Sigmoid colon (tissue), 7 donors: Measurements from ENCODE around the gene PLXNA1. TPM values are rescaled to one million over a fixed set of nuclear protein-coding genes. Genes with fewer than 3 reads are reported as not detected.

ENCODE experiments used
- DNase-seq: peaks from one replicate; pipeline ENCODE4 v3.0.0-alpha.2; 2019
- H3K27ac ChIP-seq, 4 donors: fragments of 200-600 bp; sonication (generic); one replicate each; pipeline ENCODE4 v1.5.1; 2016 to 2019; ENCODE audit warnings: mild to moderate bottlenecking in 1 of 4
- H3K27me3 ChIP-seq, 3 donors: fragments of 200-600 bp; sonication (generic); one replicate each; pipeline ENCODE4 v1.5.1; 2019; ENCODE audit warnings: mild to moderate bottlenecking in 1 of 3
- H3K36me3 ChIP-seq, 4 donors: fragments of 200-600 bp; sonication (generic); one replicate each; pipeline ENCODE4 v1.5.1; 2016 to 2019
- H3K4me1 ChIP-seq, 4 donors: fragments of 200-600 bp; sonication (generic); one replicate each; pipeline ENCODE4 v1.5.1; 2017 to 2019
- H3K4me3 ChIP-seq, 4 donors: fragments of 200-600 bp; sonication (generic); one replicate each; pipeline ENCODE4 v1.5.1; 2017 to 2019; ENCODE audit warnings: mild to moderate bottlenecking in 2 of 4, moderate library complexity in 1 of 4
- H3K9me3 ChIP-seq, 4 donors: fragments of 200-600 bp in 3 of 4; sonication (generic) in 3 of 4; one replicate each; pipeline versions ENCODE4 v1.5.1 to v1.6.1; 2013 to 2019
- CTCF ChIP-seq, 4 experiments: fragments of 450-650 bp in 3 of 4; fragments of 200-600 bp in 1 of 4; IDR thresholded peaks; one replicate each; pipeline ENCODE4 v1.5.1; 2016 to 2019; ENCODE audit warnings: antibody characterized with exemption in 4 of 4, mild to moderate bottlenecking in 3 of 4, moderate library complexity in 2 of 4
- EP300 ChIP-seq, 4 donors: sonication (generic); formaldehyde crosslinking; IDR thresholded peaks; one replicate each; pipeline ENCODE4 v1.6.1; 2017; ENCODE audit warnings: antibody characterized with exemption in 4 of 4
- POLR2A ChIP-seq, 2 donors: fragments of 450-650 bp; IDR thresholded peaks; one replicate each; pipeline ENCODE4 v1.6.1; 2016; ENCODE audit warnings: antibody characterized with exemption in 2 of 2, mild to moderate bottlenecking in 2 of 2, moderate library complexity in 2 of 2
- POLR2AphosphoS5 ChIP-seq, 4 donors: sonication (generic); formaldehyde crosslinking; IDR thresholded peaks; one replicate each; pipeline ENCODE4 v1.6.1; 2017; ENCODE audit warnings: antibody characterized with exemption in 4 of 4
- WGBS, 2 donors: extraction: QIAGEN DNeasy Blood & Tissue Kit; methylation state at CpG; one replicate each; pipeline ENCODE4 v1.1.7; 2013; 5-methylcytosine and 5-hydroxymethylcytosine counted together
- intact Hi-C: fragments of 100-400 bp; cut with DNase I; formaldehyde crosslinking; loops from one replicate; pipeline ENCODE4 v1.15.1; 2023
- polyA plus RNA-seq, 3 donors: library from polyadenylated mRNA; stranded (reverse); fragments of 200-250 nt; gene quantifications; one replicate each; pipeline ENCODE4 v1.2.3, GENCODE V29; 2013
- total RNA-seq, 4 donors: library from RNA; depleted of rRNA; stranded (reverse); fragments of >200 nt; gene quantifications; one replicate each; pipeline ENCODE4 v1.1.0, GENCODE V29; 2016
- donor health status: healthy with polysubstance abuse.
- donor health status: Bipolar disorder and iron deficiency.
- donor health status: healthy.

PLXNA1 gene
- total and polyA plus RNA-seq, 7 donors, result 0.60 to 29.6 (median 8.2) TPM

- 71 to 75% methylated on average over 4 of the region's 4 CpGs for WGBS, 2 donors
- TF ChIP-seq POLR2AphosphoS5 (IDR thresholded peaks at IDR 0.05) (no peak), POLR2A (IDR thresholded peaks at IDR 0.05) (no peak), CTCF (IDR thresholded peaks at IDR 0.05) (no peak), EP300 (IDR thresholded peaks at IDR 0.05) (no peak)
- no peaks in the 10 kb centered on the region for H3K27me3 ChIP-seq
- H3K36me3 ChIP-seq, result peaks cover 0 to 30% (median 7%) of the 10 kb centered on the region in 4 donors
- H3K4me3 ChIP-seq, result no peak overlapping the region
- intact Hi-C loops, result loop anchor here (10.0 kb wide), 1 partner anchor 1068 kb away; the partner anchor contains the start of gene SEC61A1
- DNase-seq, result no peak
- peaks cover 0 to 33% (median 24%) of the 10 kb centered on the region in 4 donors for H3K4me1 ChIP-seq
- H3K9me3 ChIP-seq, result no peaks in the 10 kb centered on the region
- no peak overlapping the region for H3K27ac ChIP-seq
Measured at GRCh38 chr3:126987129-126987528, 4.2 kb downstream of the PLXNA1 start.

DNA sequence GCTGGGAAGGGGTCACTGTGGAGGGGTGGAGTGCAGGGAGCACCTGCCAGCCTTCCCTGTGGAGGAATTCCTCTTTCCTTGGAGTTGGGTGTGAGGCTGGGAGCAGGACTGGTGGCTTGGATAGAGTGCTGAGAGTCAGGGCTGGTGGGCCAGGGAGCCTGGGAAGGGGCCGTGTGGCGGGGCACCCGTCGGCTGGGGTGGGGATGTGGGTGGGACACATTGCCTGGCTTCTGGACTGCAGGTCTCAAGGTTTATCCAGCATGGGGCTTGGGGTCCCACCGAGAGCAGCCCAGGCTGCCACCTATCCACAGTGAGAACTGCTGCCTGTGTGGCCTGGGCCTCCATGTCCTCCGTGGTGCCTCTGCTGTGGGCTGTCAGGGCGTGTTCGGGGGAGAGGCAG, 4.7 kb downstream of the PLXNA1 start:
- Histone ChIP-seq H3K27ac (no peak overlapping the region), H3K4me1 (peaks cover 0 to 28% (median 19%) of the 10 kb centered on the region in 4 donors), H3K36me3 (peaks cover 0 to 30% (median 7%) of the 10 kb centered on the region in 4 donors), H3K9me3 (no peaks in the 10 kb centered on the region), H3K4me3 (no peak overlapping the region), H3K27me3 (no peaks in the 10 kb centered on the region)
- WGBS, 2 donors, result 87 to 91% methylated on average over 8 of the region's 8 CpGs
- TF ChIP-seq CTCF (IDR thresholded peaks at IDR 0.05), result no peak
- TF ChIP-seq POLR2AphosphoS5 (IDR thresholded peaks at IDR 0.05), result no peak
- TF ChIP-seq POLR2A (IDR thresholded peaks at IDR 0.05), result no peak
- no peak for TF ChIP-seq EP300 (IDR thresholded peaks at IDR 0.05)
- DNase-seq, result no peak
- intact Hi-C loops, result loop anchor here (10.0 kb wide), 1 partner anchor 1067 kb away; the partner anchor contains the start of gene SEC61A1

- intact Hi-C loops, result loop anchor here (10.0 kb wide), 1 partner anchor 1066 kb away; the partner anchor contains the start of gene SEC61A1
- H3K36me3 ChIP-seq, result peaks cover 0 to 30% (median 7%) of the 10 kb centered on the region in 4 donors
- no peak overlapping the region for H3K27ac ChIP-seq
- DNase-seq, result no peak
- H3K27me3 ChIP-seq, result no peaks in the 10 kb centered on the region
- TF ChIP-seq POLR2AphosphoS5 (IDR thresholded peaks at IDR 0.05) (no peak), EP300 (IDR thresholded peaks at IDR 0.05) (no peak), CTCF (IDR thresholded peaks at IDR 0.05) (no peak), POLR2A (IDR thresholded peaks at IDR 0.05) (no peak)
- WGBS, 2 donors, result 94 to 95% methylated on average over 26 of the region's 26 CpGs
- peaks cover 0 to 29% (median 20%) of the 10 kb centered on the region in 4 donors for H3K4me1 ChIP-seq
- no peaks in the 10 kb centered on the region for H3K9me3 ChIP-seq
- no peak overlapping the region for H3K4me3 ChIP-seq
Measured at GRCh38 chr3:126988451-126989021, 5.6 kb downstream of the PLXNA1 start.

DNA sequence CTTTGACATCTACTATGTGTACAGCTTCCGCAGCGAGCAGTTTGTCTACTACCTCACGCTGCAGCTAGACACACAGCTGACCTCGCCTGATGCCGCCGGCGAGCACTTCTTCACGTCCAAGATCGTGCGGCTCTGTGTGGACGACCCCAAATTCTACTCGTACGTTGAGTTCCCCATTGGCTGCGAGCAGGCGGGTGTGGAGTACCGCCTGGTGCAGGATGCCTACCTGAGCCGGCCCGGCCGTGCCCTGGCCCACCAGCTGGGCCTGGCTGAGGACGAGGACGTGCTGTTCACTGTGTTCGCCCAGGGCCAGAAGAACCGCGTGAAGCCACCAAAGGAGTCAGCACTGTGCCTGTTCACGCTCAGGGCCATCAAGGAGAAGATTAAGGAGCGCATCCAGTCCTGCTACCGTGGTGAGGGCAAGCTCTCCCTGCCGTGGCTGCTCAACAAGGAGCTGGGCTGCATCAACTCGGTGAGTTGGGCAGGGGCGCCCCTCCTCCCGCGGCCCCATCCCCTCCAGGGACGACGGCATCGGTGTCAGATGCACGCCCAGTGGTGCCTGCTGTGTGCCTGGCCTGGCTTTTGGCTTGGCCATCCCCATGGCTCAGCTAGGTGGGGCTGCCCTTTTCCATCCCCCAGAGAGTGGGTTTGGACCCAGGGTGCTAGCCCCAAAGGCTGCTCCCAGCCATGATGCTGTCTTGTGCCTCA, 6.6 kb downstream of the PLXNA1 start:
- H3K27me3 ChIP-seq, result no peaks in the 10 kb centered on the region
- intact Hi-C loops, result loop anchor here (10.0 kb wide), 1 partner anchor 1065 kb away; the partner anchor contains the start of gene SEC61A1
- no peak overlapping the region for H3K27ac ChIP-seq
- TF ChIP-seq POLR2A (IDR thresholded peaks at IDR 0.05) (no peak), EP300 (IDR thresholded peaks at IDR 0.05) (no peak), POLR2AphosphoS5 (IDR thresholded peaks at IDR 0.05) (no peak), CTCF (IDR thresholded peaks at IDR 0.05) (no peak)
- 93 to 95% methylated on average over 36 of the region's 36 CpGs for WGBS, 2 donors
- no peak for DNase-seq
- H3K9me3 ChIP-seq, result no peaks in the 10 kb centered on the region
- H3K4me3 ChIP-seq, result no peak overlapping the region
- peaks cover 0 to 32% (median 19%) of the 10 kb centered on the region in 4 donors for H3K4me1 ChIP-seq
- H3K36me3 ChIP-seq, result peaks cover 0 to 30% (median 7%) of the 10 kb centered on the region in 4 donors
